GM12875 (cell line): ENCODE measurements around the gene RALGDS.
A peak's percentile ranks its signal among the peaks of the same experiment; 100 is the strongest.

ENCODE experiments used
- H3K4me3 ChIP-seq: one replicate; pipeline ENCODE4 v1.5.1; 2011; ENCODE audit warnings: low read depth, low read length, control low read depth
- TF ChIP-seq, protein P1 (sequence below): IDR thresholded peaks from 2 replicates; pipeline ENCODE4 v1.5.1; 2011; ENCODE audit warnings: low read depth, mild to moderate bottlenecking, control low read depth, inconsistent platforms, low read length, moderate library complexity, borderline replicate concordance; ENCODE audit not compliant: insufficient read depth

RALGDS gene

DNA sequence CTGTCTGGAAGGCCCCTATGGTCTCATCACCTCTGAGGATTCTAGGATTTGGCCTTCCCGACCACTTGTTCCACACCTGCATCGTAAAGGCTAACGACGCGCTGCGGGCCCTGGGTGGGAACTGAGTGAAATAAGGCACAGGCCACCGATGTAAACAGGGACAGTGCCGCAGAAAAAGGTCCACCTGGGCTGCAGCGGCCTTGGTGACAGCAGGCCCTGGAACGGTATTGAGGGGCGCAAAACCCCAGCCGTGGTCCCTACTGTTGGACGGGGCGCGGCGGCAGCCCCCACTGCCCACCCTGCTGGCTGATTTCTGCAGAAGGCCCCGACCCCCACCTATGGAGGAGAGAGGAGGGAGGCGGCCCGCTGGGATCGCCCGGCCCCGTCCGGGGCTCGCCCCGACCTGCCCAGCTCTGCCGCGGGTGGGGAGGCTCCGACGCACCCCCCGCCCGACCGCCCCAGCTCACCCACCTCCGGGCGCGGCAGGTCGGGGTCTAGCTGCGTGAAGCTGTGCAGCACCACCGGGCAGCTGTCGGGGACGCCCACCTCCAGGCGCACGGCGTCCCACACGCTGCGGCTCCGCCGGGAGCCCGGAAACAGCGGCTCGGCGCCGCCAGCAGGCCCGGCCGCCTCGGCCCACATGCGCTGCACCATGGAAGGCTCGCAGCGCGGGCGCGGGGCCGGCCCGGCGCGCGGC lies 391 bp downstream of the RALGDS start:
- TF ChIP-seq, protein P1, sequence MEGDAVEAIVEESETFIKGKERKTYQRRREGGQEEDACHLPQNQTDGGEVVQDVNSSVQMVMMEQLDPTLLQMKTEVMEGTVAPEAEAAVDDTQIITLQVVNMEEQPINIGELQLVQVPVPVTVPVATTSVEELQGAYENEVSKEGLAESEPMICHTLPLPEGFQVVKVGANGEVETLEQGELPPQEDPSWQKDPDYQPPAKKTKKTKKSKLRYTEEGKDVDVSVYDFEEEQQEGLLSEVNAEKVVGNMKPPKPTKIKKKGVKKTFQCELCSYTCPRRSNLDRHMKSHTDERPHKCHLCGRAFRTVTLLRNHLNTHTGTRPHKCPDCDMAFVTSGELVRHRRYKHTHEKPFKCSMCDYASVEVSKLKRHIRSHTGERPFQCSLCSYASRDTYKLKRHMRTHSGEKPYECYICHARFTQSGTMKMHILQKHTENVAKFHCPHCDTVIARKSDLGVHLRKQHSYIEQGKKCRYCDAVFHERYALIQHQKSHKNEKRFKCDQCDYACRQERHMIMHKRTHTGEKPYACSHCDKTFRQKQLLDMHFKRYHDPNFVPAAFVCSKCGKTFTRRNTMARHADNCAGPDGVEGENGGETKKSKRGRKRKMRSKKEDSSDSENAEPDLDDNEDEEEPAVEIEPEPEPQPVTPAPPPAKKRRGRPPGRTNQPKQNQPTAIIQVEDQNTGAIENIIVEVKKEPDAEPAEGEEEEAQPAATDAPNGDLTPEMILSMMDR: no peak
- peak overlapping the region; percentile 73 for H3K4me3 ChIP-seq

GRCh38 chr9:133119846-133120500 lies 1.1 kb downstream of the RALGDS start:
- TF ChIP-seq, protein P1: no peak
- peak overlapping the region; percentile 73 for H3K4me3 ChIP-seq

- TF ChIP-seq, protein P1: no peak
- H3K4me3 ChIP-seq: no peak overlapping the region
Observed at GRCh38 chr9:133119103-133119845, 1.8 kb downstream of the RALGDS start.

- H3K4me3 ChIP-seq: no peak overlapping the region
- TF ChIP-seq, protein P1: no peak
Observed at GRCh38 chr9:133118568-133118967, 2.5 kb downstream of the RALGDS start.

GRCh38 chr9:133118179-133118520 lies 2.9 kb downstream of the RALGDS start:
- TF ChIP-seq, protein P1: no peak
- no peak overlapping the region for H3K4me3 ChIP-seq

GRCh38 chr9:133117271-133118178 lies 3.5 kb downstream of the RALGDS start:
- H3K4me3 ChIP-seq: no peak overlapping the region

More at GRCh38 chr9:133117271-133118178, 3.5 kb downstream of the RALGDS start:
- TF ChIP-seq, protein P1: no peak
